HG03196 (cell line): ENCODE data around the gene GALT.
"Not testable (repeated sequence)": the region's sequence is repeated elsewhere in the genome, so short reads cannot be mapped to it uniquely, and the experiment has no call there.

Source experiments
- ATAC-seq: cut with Tn5 transposase; IDR thresholded peaks from one replicate; pipeline ENCODE4 v1.9.1; 2021; ENCODE audit not compliant: unreplicated experiment

GALT gene

DNA sequence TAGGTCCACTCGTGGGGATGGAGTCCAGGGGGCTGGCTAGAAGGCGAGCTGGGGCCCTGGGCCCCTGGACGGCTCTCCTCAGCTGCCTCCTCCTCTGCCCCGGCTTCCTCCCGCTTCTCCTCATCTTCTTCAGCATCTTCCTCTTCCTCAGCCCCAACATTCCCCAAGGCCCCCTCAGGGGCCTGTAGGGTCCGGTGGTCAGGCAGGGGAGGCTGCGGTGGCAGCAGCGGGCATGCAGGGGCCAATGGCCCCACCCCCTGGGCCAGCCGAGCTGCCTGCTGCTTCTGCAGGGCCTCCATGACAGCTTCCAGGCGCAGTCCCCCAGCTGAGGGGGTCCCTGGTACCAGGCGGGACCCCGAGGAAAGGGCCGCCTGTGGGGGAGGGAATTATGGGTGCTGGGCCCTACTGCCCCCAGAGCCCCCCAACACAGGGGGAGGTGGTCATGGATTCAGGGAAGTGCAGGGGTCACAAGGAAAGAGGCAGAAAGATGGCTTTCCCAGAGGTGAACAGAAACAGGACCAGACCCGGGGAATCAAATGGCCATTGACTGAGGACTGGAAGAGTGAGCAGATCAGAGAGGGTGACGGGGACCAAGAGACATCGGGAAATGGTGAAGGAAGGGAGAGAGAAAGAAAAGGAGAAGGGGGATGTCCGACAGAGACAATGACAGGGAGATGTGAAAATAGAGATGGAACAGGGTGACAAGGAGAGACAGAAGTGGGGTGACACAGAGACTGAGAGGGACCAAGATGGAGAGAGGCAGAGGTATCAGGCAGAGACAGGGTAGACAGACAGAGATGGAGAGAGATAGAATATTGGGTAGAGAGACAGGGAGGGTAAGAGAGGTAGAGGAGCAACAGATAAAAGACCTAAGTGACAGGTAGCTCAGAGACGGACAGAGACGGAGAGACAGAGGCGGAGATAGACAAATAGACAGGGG is 18.5 kb upstream of the GALT start:
- no peak for ATAC-seq

DNA sequence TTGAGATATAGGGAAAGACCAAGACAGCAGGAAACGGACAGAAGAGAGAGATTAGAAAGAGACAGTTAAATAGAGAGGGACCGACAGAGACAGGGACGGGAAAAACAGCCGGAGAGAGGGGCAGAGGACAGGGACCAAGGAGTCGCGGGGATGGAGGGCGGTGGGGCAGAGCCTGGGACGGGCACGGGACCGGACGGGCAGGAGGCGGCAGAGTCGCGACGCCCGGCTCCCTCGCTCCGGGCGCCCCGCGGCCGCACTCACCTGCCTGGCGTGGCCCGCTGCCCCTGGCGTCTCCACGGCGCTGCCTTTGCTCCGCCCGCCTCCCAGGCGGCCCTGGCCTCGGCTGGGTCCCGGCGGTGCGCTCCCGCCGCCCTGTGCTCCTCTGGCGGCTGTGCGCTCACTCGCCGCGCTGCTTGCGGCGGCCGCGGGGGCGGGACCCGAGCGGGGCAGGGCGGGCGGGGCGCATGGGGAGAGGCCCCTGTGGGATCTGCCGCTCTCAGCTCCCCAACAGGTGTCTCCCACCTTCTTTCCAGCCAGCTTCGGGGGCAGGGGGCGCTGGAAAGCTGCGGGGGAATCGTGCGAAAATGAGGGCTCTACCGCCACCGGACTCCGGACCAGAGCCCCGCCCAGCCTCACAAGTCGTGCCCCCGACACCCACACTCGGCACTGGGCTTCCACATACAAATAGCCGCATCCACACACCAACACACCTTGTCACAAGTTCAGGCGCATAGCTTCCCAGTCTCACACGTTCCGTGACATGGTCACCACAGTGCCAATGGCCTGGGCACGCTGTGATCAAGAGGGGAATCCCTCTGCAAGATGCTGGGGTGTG is 17.6 kb upstream of the GALT start, which contains the start of gene ARID3C:
Gene ARID3C, minus strand, starts transcription at position 411 of the 835 bp plus-strand sequence. CDS start 1,052 bp downstream, outside the sequence.
- ATAC-seq: no peak

DNA sequence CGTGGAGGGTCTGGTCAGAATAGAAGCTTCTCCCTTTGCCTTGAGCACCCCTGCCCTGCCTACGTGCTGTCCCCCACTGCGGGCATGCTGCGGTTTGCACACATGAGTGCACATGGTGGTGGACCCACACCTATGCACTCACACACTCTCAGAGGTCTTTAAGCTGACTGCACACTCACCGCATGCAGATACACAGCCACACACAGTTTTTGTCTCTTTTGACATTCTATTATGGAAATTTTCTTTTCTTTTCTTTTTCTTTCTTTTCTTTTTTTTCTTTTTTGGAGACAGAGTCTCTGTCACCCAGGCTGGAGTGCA is 17.0 kb upstream of the GALT start:
- ATAC-seq: no peak

DNA sequence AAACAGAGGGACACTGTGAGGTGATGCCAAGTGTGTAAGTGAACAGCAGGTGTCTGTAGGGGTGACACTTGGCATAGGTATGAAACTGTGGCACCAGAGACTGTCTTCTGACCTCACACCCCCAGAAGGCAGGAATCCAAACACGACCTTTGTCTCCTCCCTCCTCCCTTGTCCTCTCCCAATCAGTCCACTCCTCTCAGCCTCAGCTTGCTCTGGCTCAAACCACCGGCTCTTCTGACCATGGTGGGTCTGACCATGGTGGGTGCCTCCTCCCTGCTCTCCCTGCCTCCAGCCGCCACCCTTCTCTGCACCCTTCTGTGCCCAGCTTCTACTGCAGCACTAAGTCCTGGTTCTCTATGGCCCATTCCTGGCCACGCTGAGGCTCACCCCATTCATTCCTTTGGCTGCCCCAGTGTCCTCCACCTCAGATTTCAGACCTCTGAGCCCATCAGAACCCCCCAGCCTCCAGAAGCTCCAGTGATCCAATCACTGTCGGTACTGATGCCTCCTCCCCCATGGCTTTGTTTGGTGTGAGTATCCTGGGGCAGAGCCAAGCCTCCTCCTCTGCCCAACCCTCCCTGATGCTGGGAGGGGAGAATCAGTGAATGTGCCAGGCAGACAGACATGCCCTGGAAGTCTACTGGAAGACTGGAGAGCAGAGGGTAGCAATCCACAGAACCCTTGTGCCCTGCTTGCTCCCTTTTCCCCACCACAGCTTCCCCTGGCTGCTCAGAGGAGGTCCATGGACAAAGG is 15.9 kb upstream of the GALT start:
- ATAC-seq: no peak

DNA sequence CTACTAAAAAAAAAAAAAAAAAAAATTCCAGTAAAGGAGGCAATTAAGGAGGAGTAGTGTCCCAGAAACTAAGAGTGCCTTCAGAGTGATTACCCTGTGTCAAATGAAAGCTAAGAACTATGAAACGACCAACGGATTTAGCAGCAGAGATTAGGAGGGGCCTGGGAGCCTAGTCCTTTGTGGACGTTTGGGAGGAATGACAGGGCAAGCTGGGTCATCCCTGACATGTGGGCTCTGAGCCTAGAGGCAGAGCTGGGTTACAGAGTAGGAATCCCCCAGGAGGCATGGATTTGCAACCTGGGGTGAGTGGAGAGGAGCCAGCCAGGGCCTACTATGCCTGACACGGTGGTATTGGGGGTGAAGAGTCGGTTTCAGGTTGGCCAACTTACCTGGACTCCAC is 13.3 kb upstream of the GALT start:
- no peak for ATAC-seq

DNA sequence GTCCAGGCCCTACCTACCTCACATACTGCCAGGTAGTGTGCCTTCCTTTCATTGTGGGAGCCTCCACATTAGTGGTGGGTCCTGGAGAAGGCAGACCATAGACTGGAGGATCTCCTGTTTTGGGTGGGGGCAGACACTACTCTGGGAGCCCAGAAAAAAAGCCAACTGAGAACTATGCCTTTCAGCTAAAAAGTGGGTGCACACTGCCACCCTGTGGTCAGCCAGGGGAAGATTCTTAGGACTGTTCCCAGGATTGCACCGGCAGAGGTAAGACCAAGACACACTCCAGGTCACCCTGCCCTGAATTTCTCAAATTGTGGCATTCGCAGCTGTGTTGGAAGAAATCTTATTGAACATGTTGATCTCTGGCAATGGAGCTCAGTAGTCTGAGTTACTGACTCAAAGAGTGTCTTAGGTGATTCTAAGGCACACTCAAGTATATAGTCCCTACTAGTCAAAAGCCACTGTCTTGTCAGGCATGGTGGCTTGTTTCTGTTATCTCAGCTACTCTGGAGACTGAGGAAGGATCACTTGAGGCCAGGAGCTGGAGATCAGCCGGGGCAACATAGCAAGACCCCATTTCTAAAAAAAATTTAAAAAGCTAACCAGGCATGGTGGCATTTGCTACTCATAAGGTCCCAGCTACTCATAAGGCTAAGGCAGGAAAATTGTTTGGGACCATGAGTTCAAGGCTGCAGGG is 12.5 kb upstream of the GALT start:
- ATAC-seq: peak; percentile 32

DNA sequence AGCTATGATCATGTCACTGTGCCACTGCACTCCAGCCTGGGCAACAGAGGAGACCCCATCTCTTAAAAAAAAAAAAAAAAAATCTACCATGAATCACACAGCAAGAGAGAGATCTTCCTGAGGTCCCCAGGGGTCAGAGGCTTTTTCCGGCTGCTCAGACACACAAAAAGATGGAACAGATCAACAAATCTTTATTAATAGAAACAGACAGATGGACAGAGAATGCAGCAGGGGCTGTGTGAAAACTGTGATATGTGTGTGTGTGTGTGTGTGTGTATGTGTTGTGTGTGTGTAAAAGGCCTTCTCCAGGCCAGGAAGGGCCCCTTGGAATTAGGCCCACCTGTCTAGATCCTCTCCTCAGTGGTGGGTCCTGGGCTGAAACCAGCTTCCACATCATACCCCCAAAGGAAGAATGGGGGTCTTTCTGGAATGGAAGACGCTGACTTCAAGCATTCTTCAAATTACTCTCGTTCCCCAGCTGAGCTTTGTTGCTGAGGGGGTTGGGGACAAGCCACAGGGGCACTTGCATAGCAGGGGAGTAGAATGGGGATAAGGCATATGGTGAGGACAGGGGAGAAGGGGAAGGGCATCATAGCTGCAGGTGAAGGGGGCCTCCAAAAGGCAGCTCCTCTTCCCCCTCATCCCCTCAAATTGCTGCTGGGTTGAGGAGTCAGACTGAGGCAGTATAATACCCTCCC is 11.8 kb upstream of the GALT start:
- ATAC-seq: no peak

DNA sequence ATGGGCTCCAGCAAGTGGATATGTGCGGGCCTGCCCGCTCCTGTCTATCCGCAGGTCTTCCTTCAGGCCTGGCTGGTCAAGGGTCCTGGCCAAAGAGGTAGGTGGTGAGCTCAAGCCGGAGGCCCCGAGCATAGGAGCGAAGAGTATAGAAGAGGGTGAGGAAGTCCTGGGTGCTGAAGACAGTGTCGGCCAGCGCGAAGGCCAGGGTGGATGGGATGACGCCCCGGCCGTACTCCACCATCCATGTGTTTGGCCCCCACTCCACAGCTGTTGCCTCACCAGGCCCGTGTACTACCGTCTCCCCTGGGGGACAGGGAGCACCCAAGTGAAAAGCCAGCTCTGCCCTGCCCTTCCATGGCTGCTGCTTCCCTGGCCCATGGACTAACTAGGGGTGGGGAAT is 10.9 kb upstream of the GALT start:
- ATAC-seq: no peak

DNA sequence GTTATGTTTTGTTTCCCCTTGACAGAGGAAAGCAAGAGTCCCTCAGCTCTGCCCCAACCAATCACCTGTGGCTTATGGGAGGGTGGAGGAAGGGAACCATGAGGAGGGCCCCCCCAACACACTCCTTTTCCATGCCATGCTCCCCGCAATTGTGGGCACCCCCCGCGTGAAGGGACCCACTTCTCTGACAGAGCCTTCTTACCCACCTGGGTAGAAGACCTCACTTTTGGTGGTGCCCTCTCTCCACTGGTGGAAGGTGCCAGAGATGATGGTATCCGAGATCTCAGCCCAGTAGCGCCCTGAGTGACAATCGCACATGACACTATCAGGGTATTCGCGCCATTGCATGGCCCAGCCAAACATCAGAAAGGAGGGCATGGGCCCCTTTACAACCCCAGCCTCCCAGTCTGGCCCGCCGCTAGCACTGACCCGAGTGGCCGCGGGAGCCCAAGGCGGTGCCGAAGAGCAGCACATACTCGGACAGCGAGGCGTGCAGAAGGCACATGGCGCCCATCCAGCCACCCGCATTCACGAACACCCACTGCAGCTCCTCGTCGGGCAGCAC is 9.6 kb upstream of the GALT start:
- ATAC-seq: peak; percentile 7

DNA sequence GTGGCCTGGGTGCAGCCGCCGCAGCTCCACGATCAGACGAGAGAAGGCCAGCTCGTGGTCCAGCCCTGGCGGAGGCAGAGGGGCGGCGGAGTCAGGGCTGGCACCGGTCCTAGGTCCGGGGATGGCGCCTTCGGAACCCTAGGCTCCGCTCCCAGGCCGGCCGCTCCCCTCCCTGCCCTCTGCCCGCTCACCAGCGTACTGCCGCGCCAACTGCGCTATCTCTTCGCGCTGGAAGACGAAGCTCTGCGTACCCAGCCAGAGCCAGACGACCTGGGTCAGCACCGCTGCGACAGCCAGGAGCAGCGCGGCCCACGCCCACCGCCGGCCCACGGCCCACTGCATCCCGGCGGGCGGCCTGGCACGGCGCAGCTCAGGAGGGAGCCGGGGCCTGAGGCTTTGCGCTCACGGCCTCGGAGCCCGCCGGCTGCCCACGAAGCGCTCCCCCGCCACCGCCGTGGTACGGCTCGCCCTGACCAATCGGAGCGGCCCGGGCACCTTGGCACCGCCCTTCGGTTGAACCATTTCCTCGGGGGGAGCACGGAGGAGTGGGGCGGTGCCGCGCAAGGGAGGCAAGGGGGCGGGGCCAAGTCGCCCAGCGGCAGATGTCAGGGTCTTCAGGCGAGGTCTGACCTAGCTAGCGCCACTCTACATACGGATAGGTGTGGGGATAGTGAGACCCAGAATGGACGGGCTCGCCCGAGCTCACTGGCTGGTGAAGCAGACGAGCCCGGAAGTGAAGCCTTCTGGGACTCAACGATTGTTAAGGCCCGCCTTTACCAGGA is 8.9 kb upstream of the GALT start, which contains the start of gene SIGMAR1:
Gene SIGMAR1, minus strand, starts transcription at position 432 of the 782 bp plus-strand sequence. Its CDS starts 90 bp downstream, at position 342.
- ATAC-seq: peak; percentile 83

DNA sequence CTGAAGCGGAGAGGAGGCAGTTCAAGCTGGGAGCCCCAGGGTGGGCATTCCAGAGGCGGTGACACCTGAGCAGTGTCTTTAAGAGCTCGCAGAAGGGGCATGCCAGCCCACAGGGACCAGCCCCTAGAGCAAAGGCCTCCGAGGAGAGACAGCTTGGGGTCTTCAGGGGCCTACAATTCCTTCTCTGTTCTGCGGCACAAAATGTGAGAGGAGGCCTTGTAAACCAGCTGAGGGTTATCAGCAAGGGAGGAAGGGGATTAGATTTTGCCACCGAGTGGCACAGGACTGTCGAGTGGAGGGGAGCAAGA is 8.4 kb upstream of the GALT start:
- ATAC-seq: no peak

DNA sequence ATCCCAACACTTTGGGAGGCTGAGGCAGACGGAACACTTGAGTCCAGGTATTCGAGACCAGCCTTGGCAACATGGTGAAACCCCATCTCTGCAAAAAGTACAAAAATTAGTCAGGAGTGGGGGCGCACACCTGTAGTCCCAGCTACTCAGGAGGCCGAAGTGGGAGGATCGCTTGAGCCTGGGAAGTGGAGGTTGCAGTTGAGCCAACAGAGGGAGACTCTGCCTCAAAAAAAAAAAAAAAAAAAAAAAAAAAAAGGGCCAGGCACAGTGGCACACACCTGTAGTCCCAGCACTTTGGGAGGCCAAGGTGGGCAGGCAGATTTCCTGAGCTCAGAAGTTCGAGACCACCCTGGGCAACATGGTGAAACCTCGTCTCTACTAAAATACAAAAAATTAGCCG is 7.2 kb upstream of the GALT start:
- not testable (repeated sequence) for ATAC-seq

DNA sequence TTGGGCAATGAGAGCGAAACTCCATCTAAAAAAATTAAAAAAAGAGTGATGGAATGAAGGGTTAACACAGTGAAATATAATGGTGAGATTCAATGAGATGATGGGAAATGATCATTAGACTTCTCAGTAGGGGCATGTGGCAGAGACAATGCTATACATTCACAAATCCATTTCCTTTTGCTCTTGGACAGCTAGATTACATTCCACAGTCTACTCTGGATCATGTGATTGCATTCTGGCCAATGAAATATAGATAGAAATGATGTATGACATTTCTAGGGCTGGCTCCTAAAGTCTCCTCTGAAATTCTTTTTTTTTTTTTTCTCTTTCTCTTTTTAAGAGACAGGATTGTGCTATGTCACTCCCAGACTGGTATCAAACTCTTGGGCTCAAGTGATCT is 3.8 kb upstream of the GALT start:
- no peak for ATAC-seq

DNA sequence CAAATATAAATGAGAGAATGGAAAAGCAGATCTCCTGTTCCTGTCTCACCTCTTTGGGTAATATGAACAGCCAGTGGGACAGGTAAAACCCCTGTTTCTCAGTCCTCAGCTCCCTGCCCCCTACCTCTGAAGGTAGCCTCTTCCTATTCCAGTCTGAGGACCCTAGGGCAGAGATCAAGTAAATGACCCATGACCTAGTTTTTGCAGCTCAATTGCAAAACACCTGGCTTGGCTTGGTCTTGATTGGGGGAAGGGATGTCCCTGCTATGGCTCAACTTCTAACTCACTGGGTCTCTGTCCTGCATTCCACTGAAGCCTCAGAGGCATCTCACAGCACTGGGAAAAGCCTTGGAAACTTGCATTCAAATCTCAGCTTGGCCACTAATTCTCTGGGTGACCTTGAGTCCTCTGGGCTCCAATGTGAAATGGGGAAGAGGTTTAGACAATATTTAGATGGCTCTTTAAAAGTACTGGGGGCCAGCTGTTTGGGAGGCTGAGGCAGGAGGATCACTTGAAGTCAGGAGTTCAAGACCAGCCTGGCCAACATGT is 1.6 kb upstream of the GALT start:
- no peak for ATAC-seq

DNA sequence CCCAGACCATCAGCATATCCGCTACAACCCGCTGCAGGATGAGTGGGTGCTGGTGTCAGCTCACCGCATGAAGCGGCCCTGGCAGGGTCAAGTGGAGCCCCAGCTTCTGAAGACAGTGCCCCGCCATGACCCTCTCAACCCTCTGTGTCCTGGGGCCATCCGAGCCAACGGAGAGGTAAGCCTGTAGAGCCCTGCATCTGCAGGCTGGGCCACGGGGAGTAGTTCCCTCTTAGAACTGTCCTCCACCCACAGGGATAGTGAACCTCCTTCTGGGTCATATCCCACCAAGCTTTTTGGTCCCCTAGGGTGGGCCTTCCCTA is 569 bp downstream of the GALT start:
- no peak for ATAC-seq

DNA sequence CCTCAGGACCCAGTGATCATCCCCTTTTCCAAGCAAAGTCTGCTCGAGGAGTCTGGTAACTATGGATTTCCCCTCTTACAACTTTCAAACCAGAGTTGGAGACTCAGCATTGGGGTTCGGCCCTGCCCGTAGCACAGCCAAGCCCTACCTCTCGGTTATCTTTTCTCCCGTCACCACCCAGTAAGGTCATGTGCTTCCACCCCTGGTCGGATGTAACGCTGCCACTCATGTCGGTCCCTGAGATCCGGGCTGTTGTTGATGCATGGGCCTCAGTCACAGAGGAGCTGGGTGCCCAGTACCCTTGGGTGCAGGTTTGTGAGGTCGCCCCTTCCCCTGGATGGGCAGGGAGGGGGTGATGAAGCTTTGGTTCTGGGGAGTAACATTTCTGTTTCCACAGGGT is 1.2 kb downstream of the GALT start:
- no peak for ATAC-seq

DNA sequence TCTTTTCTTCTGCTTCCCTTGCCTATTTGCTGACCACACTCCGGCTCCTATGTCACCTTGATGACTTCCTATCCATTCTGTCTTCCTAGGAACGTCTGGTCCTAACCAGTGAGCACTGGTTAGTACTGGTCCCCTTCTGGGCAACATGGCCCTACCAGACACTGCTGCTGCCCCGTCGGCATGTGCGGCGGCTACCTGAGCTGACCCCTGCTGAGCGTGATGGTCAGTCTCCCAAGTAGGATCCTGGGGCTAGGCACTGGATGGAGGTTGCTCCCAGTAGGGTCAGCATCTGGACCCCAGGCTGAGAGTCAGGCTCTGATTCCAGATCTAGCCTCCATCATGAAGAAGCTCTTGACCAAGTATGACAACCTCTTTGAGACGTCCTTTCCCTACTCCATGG is 2.2 kb downstream of the GALT start:
- ATAC-seq: no peak

DNA sequence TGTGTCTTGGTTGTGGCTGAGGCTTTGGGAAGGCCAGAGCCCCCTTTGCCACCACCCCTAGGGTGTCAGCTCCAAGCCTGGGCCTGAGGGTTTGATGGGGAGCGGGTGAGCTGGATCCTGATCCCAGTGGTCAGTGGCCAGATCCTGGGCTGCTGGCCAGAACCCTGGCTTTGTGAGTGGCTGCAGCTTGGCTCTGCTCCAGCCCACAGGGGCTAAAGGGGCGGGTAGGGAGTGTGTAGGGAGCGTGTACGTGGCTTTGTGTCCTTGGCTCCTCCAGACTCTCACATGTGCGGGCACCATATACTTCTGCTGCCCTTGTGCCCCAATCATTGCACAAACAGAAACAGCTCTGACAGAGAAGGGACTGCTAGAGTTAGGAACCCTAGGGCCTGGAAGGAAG is 4.3 kb downstream of the GALT start:
- ATAC-seq: no peak

DNA sequence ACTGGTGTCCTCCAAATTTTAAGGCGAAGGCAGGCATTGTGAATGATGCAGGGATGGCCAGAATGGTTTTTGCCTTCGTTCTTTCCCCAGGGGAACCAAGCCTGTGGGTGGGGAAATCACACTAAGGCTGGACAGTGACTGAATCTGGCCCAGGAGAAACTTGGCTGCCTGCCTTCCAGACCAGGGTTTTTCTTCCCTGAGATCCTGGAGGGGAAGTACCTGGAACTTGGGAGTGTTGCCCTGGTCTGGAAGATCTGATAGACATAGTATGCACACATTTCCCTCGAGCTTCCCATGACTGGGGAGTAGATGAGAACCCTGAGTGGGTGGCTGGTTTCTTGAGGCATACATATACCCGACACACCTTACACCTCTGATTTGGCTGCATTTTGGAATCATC is 4.8 kb downstream of the GALT start:
- ATAC-seq: no peak
